Measurements from ENCODE around the gene MDN1. TPM values are rescaled to one million over a fixed set of nuclear protein-coding genes. Genes with fewer than 3 reads are reported as not detected.

The MDN1 gene
- total RNA-seq, 1 experiment from 2014 or later = 53.6 TPM

DNA sequence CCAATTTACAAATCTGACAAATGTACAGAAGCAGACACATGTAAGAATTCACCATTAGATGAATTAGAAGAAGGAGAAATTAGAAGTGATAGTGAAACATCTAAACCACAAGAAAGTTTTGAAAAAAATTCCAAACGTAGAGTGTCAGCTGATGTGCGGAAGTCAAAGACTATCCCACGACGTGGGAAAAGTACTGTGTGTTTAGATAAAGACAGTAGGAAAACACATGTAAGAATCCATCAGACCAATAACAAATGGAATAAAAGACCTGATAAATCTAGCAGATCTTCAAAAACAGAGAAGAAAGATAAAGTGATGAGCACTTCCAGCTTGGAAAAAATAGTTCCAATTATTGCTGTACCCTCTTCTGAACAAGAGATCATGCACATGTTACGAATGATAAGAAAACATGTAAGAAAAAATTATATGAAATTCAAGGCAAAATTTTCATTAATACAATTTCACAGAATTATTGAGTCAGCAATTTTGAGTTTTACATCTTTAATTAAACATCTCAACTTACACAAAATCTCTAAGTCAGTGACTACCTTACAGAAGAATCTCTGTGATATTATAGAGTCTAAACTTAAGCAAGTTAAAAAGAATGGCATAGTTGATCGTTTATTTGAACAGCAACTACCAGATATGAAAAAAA, 46.6 kb upstream of the MDN1 start (continued):
- TF ChIP-seq, protein P1, sequence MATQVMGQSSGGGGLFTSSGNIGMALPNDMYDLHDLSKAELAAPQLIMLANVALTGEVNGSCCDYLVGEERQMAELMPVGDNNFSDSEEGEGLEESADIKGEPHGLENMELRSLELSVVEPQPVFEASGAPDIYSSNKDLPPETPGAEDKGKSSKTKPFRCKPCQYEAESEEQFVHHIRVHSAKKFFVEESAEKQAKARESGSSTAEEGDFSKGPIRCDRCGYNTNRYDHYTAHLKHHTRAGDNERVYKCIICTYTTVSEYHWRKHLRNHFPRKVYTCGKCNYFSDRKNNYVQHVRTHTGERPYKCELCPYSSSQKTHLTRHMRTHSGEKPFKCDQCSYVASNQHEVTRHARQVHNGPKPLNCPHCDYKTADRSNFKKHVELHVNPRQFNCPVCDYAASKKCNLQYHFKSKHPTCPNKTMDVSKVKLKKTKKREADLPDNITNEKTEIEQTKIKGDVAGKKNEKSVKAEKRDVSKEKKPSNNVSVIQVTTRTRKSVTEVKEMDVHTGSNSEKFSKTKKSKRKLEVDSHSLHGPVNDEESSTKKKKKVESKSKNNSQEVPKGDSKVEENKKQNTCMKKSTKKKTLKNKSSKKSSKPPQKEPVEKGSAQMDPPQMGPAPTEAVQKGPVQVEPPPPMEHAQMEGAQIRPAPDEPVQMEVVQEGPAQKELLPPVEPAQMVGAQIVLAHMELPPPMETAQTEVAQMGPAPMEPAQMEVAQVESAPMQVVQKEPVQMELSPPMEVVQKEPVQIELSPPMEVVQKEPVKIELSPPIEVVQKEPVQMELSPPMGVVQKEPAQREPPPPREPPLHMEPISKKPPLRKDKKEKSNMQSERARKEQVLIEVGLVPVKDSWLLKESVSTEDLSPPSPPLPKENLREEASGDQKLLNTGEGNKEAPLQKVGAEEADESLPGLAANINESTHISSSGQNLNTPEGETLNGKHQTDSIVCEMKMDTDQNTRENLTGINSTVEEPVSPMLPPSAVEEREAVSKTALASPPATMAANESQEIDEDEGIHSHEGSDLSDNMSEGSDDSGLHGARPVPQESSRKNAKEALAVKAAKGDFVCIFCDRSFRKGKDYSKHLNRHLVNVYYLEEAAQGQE (IDR thresholded peaks at IDR 0.05; ENCODE audit: low read depth) = no peak
- no peak for TF ChIP-seq JUND (IDR thresholded peaks at IDR 0.05)
- TF ChIP-seq, protein P2, sequence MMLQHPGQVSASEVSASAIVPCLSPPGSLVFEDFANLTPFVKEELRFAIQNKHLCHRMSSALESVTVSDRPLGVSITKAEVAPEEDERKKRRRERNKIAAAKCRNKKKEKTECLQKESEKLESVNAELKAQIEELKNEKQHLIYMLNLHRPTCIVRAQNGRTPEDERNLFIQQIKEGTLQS (IDR thresholded peaks at IDR 0.05) = no peak

DNA sequence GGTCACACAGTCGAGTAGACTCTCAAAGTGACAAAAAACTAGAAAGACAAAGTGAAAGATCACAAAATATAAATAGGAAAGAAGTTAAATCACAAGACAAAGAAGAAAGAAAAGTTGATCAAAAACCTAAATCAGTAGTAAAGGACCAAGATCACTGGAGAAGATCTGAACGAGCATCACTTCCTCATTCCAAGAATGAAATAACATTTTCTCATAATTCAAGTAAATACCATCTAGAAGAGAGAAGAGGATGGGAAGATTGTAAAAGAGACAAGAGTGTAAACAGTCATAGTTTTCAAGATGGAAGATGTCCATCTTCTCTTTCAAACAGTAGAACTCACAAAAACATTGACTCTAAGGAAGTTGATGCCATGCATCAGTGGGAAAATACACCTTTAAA, 43.1 kb upstream of the MDN1 start:
- peaks cover 34 to 52% of the 10 kb centered on the region in 2 experiments; a peak in 3 of 4 replicates for H3K36me3 ChIP-seq (ENCODE audit: control insufficient read depth in 1 of 2, insufficient read depth in 2 of 2, low read length in 2 of 2)
- no peak overlapping the region for H3K4me3 ChIP-seq (replicated peaks in 1 of 2; ENCODE audit: low read depth in 1 of 2, low read length in 2 of 2)
- no peaks in the 10 kb centered on the region; a peak in 1 of 4 replicates for H3K9me3 ChIP-seq (ENCODE audit: control insufficient read depth in 1 of 2, insufficient read depth in 1 of 2, low read depth in 1 of 2, low read length in 2 of 2)
- no peak overlapping the region for H3K4me2 ChIP-seq (ENCODE audit: low read length)
- no TSS peak for BruUV-seq (replicated peaks)
- no peaks in the 10 kb centered on the region for H3K27me3 ChIP-seq (ENCODE audit: insufficient read depth, low read length)
- RAD21 ChIA-PET (ENCODE audit: low non-redundant PET in 1 of 2, low total read pairs in 2 of 2, uncharacterized antibody in 2 of 2, unreplicated experiment in 2 of 2) = no interaction called here
- intact Hi-C loops (cut with micrococcal nuclease) = no loop called here
- no peaks in the 10 kb centered on the region for H3K9me2 ChIP-seq (ENCODE audit: insufficient read depth)
- CTCF ChIA-PET = no interaction called here
- H3K27ac ChIP-seq (ENCODE audit: low read depth, low read length) = no peak overlapping the region
- POLR2A ChIA-PET = no interaction called here
- TF ChIP-seq CBX3 (IDR thresholded peaks at IDR 0.05; ENCODE audit: low read depth) (no peak), JUND (IDR thresholded peaks at IDR 0.05) (no peak), POLR2A (IDR thresholded peaks at IDR 0.05; ENCODE audit: borderline replicate concordance, extremely low read depth, insufficient read depth, insufficient read length) (no peak), SRF (IDR thresholded peaks at IDR 0.05; ENCODE audit: low read depth) (no peak), ELF1 (IDR thresholded peaks at IDR 0.05; ENCODE audit: borderline replicate concordance, low read depth) (no peak), CEBPB (IDR thresholded peaks at IDR 0.05; ENCODE audit: low read depth) (no peak), POLR2AphosphoS5 (IDR thresholded peaks at IDR 0.05; ENCODE audit: low read depth, low read length) (no peak)
- TF ChIP-seq, protein P3, sequence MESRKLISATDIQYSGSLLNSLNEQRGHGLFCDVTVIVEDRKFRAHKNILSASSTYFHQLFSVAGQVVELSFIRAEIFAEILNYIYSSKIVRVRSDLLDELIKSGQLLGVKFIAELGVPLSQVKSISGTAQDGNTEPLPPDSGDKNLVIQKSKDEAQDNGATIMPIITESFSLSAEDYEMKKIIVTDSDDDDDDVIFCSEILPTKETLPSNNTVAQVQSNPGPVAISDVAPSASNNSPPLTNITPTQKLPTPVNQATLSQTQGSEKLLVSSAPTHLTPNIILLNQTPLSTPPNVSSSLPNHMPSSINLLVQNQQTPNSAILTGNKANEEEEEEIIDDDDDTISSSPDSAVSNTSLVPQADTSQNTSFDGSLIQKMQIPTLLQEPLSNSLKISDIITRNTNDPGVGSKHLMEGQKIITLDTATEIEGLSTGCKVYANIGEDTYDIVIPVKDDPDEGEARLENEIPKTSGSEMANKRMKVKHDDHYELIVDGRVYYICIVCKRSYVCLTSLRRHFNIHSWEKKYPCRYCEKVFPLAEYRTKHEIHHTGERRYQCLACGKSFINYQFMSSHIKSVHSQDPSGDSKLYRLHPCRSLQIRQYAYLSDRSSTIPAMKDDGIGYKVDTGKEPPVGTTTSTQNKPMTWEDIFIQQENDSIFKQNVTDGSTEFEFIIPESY (IDR thresholded peaks at IDR 0.05; ENCODE audit: extremely low read depth, insufficient replicate concordance, low read length) = no peak
- TF ChIP-seq, protein P1 (IDR thresholded peaks at IDR 0.05; ENCODE audit: low read depth) = no peak
- no peak for ATAC-seq
- H4K20me1 ChIP-seq (ENCODE audit: insufficient read depth) = no peaks in the 10 kb centered on the region; the same call in 1 of the 2 replicates
- H3K4me1 ChIP-seq (ENCODE audit: control insufficient read depth in 1 of 2, insufficient read depth in 2 of 2, low read length in 2 of 2) = no peaks in the 10 kb centered on the region
- no peaks in the 10 kb centered on the region for H3K79me2 ChIP-seq (ENCODE audit: insufficient read depth, low read length)
- no peak for DNase-seq (ENCODE audit: low read depth, low spot score)
- no peak overlapping the region for H2AFZ ChIP-seq (ENCODE audit: low read depth, low read length, poor library complexity, severe bottlenecking)
- H3K9ac ChIP-seq (ENCODE audit: low read length) = no peak overlapping the region
